NB4 (cell line): ENCODE measurements around the gene SLC12A6.

Source experiments
- DNase-seq: peaks from one replicate; pipeline ENCODE4 v3.0.0; 2010; ENCODE audit warnings: low read depth
- H3K4me3 ChIP-seq: one replicate; pipeline ENCODE4 v1.5.1; 2011; ENCODE audit warnings: mild to moderate bottlenecking, low read depth, low read length, moderate library complexity
- MYC ChIP-seq: IDR thresholded peaks from 2 replicates; pipeline ENCODE4 v1.6.1; 2011; ENCODE audit warnings: low read depth, low read length
- POLR2A ChIP-seq: IDR thresholded peaks from 2 replicates; pipeline ENCODE4 v1.6.1; 2011; ENCODE audit warnings: mild to moderate bottlenecking; ENCODE audit not compliant: insufficient read length; ENCODE audit errors: extremely low read depth
- TF ChIP-seq, protein P1 (sequence below): IDR thresholded peaks from 2 replicates; pipeline ENCODE4 v1.6.1; 2011; ENCODE audit warnings: low read depth, low read length
- TF ChIP-seq, protein P2 (sequence below): IDR thresholded peaks from one replicate; pipeline ENCODE4 v1.5.1; 2012; ENCODE audit warnings: low read depth, low read length

Gene SLC12A6

DNA sequence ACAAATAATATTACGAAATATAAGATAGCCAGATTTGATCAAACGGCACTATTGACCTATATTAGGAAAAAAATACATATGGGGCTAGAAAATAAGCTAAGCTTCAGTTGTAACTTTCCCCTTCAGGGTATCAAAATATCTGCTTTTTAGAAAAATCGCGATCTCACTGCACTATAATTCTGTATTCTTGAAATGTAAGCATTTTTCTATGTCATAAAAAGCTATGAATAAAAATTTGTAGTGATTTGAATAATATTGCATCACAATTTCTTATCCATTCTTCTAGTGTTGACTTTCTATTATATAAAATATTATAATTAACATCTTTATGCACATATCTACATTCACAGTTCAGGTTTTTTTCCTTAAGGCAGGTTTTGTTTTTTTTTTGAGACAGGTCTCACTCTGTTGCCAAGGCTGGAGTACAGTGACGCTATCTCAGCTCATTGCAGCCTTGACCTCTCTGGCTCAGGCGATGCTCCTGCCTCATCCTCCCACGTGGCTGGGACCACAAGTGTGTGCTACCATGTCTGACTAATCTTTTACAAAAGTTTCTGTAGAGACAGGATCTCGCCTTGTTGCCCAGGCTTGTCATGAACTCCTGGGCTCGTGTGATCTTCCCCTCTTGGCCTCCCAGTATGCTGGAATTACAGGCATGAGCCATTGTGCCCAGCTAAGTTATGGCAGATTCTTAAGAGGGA, 91.2 kb downstream of the SLC12A6 start:
- H3K4me3 ChIP-seq, result no peak overlapping the region
- TF ChIP-seq, protein P1, sequence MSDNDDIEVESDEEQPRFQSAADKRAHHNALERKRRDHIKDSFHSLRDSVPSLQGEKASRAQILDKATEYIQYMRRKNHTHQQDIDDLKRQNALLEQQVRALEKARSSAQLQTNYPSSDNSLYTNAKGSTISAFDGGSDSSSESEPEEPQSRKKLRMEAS, result no peak
- TF ChIP-seq, protein P2, sequence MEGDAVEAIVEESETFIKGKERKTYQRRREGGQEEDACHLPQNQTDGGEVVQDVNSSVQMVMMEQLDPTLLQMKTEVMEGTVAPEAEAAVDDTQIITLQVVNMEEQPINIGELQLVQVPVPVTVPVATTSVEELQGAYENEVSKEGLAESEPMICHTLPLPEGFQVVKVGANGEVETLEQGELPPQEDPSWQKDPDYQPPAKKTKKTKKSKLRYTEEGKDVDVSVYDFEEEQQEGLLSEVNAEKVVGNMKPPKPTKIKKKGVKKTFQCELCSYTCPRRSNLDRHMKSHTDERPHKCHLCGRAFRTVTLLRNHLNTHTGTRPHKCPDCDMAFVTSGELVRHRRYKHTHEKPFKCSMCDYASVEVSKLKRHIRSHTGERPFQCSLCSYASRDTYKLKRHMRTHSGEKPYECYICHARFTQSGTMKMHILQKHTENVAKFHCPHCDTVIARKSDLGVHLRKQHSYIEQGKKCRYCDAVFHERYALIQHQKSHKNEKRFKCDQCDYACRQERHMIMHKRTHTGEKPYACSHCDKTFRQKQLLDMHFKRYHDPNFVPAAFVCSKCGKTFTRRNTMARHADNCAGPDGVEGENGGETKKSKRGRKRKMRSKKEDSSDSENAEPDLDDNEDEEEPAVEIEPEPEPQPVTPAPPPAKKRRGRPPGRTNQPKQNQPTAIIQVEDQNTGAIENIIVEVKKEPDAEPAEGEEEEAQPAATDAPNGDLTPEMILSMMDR, result no peak
- no peak for TF ChIP-seq MYC
- no peak for TF ChIP-seq POLR2A
- DNase-seq, result no peak

- TF ChIP-seq, protein P1, result no peak
- TF ChIP-seq MYC, result no peak
- no peak for TF ChIP-seq POLR2A
- TF ChIP-seq, protein P2, result no peak
- DNase-seq, result no peak
Measured at GRCh38 chr15:34243226-34243625, 94.4 kb downstream of the SLC12A6 start.

DNA sequence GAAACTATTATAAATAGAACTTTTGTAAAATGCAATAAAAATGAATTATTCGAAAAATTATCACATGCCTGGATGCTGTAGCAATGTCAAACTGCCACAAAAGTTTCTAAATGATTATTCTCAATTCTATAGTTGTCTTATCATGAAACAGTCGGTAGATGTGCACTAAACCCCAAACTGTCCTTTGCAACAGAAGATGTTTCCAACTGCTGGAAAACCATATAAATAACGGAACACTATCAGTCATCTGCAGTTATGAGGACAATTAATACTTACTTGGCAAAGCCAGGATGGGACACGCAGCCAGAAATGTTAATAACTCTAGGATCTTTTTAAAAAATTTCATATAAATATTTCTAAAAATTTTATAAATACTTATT, 95.3 kb downstream of the SLC12A6 start:
- TF ChIP-seq, protein P1, result no peak
- no peak for TF ChIP-seq POLR2A
- TF ChIP-seq MYC, result no peak
- TF ChIP-seq, protein P2, result no peak
- DNase-seq, result no peak
- no peak overlapping the region for H3K4me3 ChIP-seq

More at GRCh38 chr15:34243226-34243625, 94.4 kb downstream of the SLC12A6 start:
- H3K4me3 ChIP-seq, result no peak overlapping the region

DNA sequence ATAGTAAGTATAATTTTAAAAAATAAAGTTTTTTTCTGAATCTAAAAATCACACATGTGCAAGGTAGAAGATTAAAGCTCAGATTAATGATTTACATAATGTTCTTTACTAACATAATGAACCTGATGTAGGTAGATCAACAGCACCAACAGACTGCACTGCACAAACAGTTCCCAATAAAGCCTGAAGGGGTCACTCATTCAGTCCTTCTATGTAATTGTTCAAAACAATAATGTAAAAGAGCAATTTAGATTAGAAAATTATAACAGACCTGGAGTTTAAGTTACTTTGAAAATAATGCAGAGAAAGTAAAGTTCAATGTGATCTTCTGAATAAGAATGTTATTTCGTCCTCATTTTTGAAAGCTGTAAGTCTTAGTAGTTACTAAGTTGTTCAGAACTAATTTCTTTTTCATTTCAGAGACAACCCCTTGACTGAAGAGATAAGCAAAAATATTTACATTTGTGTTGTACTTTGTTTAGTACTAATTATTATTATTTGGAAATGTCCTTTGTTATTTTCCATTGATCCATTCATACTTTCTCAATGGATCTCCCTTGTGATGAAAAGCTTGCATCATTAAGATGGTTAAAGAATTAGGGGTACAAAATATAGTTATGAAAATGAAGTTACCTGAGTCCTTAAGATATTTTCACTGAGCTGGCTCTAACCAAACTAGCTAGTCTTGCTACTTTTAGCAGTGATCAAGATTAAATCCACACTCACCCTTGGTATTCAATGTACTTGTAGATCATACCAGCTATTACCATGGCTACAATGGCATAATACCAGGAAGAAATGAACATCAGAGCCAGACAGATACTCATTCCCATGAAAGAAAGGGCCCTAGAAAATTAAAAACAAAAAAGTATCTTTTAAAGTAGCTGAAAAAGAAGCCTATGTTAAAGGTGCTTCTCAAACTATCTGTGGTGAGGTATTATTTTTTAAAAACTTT, 95.9 kb downstream of the SLC12A6 start:
- no peak overlapping the region for H3K4me3 ChIP-seq
- peak; percentile 54 for DNase-seq
- TF ChIP-seq MYC (no peak), POLR2A (no peak)
- TF ChIP-seq, protein P1, result no peak
- TF ChIP-seq, protein P2, result peak; percentile 60

DNA sequence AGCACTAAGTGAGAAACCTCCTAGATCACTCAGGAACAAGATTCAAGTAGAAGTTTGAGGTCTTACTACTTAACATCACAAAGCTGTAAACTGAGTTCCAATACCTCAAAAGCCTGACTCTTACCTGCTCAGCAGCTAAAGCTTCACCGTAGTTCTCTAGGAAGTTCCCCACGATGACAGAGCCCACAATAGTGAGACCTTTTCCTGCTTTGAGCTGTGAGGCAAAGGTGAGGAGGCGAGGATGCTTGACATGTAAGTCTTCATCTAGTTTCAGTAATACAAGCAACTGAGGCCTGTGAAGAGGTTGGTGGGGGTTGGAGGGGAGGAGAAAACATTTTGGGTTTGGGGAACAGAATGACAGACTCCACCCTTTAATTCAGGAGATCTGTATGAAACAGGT, 97.0 kb downstream of the SLC12A6 start:
- no peak for DNase-seq
- TF ChIP-seq, protein P1, result no peak
- TF ChIP-seq, protein P2, result no peak
- TF ChIP-seq MYC, result no peak
- TF ChIP-seq POLR2A, result no peak
- H3K4me3 ChIP-seq, result no peak overlapping the region
